ENCODE data around the gene P2RX6.

GRCh38 chr22:21047730-21048129 lies 32.8 kb downstream of the P2RX6 start:
- no peak for TF ChIP-seq EZH2 (IDR thresholded peaks at IDR 0.05; ENCODE audit: low read length)
- no peak for TF ChIP-seq CTCF (optimal IDR thresholded peaks at IDR 0.05 in 1 of 3, IDR thresholded peaks at IDR 0.05 in 1 of 3, conservative IDR thresholded peaks at IDR 0.05 in 1 of 3; ENCODE audit: extremely low read depth in 1 of 3, insufficient read depth in 2 of 3, low read length in 3 of 3)
